ENCODE results near the gene TMEM79.
"Not testable (repeated sequence)": the region's sequence is repeated elsewhere in the genome, so short reads cannot be mapped to it uniquely, and the experiment has no call there.

TMEM79 gene

GRCh38 chr1:156308078-156308477 lies 24.0 kb downstream of the TMEM79 start:
- Mint-ChIP-seq H3K27me3 (ENCODE audit: low read depth) (no peaks in the 10 kb centered on the region), H3K4me3 (no peak overlapping the region), H3K9me3 (no peaks in the 10 kb centered on the region), H3K36me3 (ENCODE audit: low read depth) (peaks cover 34% of the 10 kb centered on the region), H3K4me1 (ENCODE audit: low read depth) (no peaks in the 10 kb centered on the region), H3K27ac (no peak overlapping the region)

- H3K4me3 Mint-ChIP-seq: no peak overlapping the region
- H3K27ac Mint-ChIP-seq: no peak overlapping the region
- peaks cover 52% of the 10 kb centered on the region for H3K36me3 Mint-ChIP-seq (ENCODE audit: low read depth)
- H3K27me3 Mint-ChIP-seq (ENCODE audit: low read depth): no peaks in the 10 kb centered on the region
- H3K4me1 Mint-ChIP-seq (ENCODE audit: low read depth): no peaks in the 10 kb centered on the region
- no peaks in the 10 kb centered on the region for H3K9me3 Mint-ChIP-seq
These were observed 26.8 kb downstream of the TMEM79 start for GRCh38 chr1:156310962-156311361.

GRCh38 chr1:156316909-156317308 lies 32.8 kb downstream of the TMEM79 start:
- no peaks in the 10 kb centered on the region for H3K9me3 Mint-ChIP-seq
- peaks cover 59% of the 10 kb centered on the region for H3K36me3 Mint-ChIP-seq (ENCODE audit: low read depth)
- H3K27ac Mint-ChIP-seq: no peak overlapping the region
- H3K27me3 Mint-ChIP-seq (ENCODE audit: low read depth): no peaks in the 10 kb centered on the region
- no peak overlapping the region for H3K4me3 Mint-ChIP-seq
- H3K4me1 Mint-ChIP-seq (ENCODE audit: low read depth): peaks cover 2% of the 10 kb centered on the region

- Mint-ChIP-seq H3K4me3 (no peak overlapping the region), H3K36me3 (ENCODE audit: low read depth) (peaks cover 46% of the 10 kb centered on the region), H3K27me3 (ENCODE audit: low read depth) (no peaks in the 10 kb centered on the region), H3K9me3 (no peaks in the 10 kb centered on the region), H3K27ac (no peak overlapping the region), H3K4me1 (ENCODE audit: low read depth) (peaks cover 2% of the 10 kb centered on the region)
These were observed 35.5 kb downstream of the TMEM79 start for GRCh38 chr1:156319664-156320063.

GRCh38 chr1:156320560-156320959 lies 36.4 kb downstream of the TMEM79 start:
- Mint-ChIP-seq H3K27me3 (ENCODE audit: low read depth) (no peaks in the 10 kb centered on the region), H3K4me3 (no peak overlapping the region), H3K27ac (no peak overlapping the region), H3K9me3 (no peaks in the 10 kb centered on the region), H3K36me3 (ENCODE audit: low read depth) (peaks cover 46% of the 10 kb centered on the region), H3K4me1 (ENCODE audit: low read depth) (peaks cover 2% of the 10 kb centered on the region)

GRCh38 chr1:156323179-156323578 lies 39.1 kb downstream of the TMEM79 start:
- H3K27ac Mint-ChIP-seq; H3K4me3 Mint-ChIP-seq; H3K9me3 Mint-ChIP-seq; H3K27me3 Mint-ChIP-seq (ENCODE audit: low read depth); H3K4me1 Mint-ChIP-seq (ENCODE audit: low read depth): not testable (repeated sequence)
- peaks cover 29% of the 10 kb centered on the region for H3K36me3 Mint-ChIP-seq (ENCODE audit: low read depth)

- H3K27me3 Mint-ChIP-seq (ENCODE audit: low read depth): no peaks in the 10 kb centered on the region
- H3K36me3 Mint-ChIP-seq (ENCODE audit: low read depth): peaks cover 25% of the 10 kb centered on the region
- no peaks in the 10 kb centered on the region for H3K9me3 Mint-ChIP-seq
- H3K4me3 Mint-ChIP-seq: peak overlapping the region; percentile 94
- H3K4me1 Mint-ChIP-seq (ENCODE audit: low read depth): peaks cover 25% of the 10 kb centered on the region
- no peak overlapping the region for H3K27ac Mint-ChIP-seq
These were observed 52.1 kb downstream of the TMEM79 start for GRCh38 chr1:156336242-156336641.

GRCh38 chr1:156337052-156337887 lies 53.1 kb downstream of the TMEM79 start:
- Mint-ChIP-seq H3K4me3 (peak overlapping the region; percentile 94), H3K9me3 (no peaks in the 10 kb centered on the region), H3K27ac (peak overlapping the region; percentile 98), H3K36me3 (ENCODE audit: low read depth) (peaks cover 20% of the 10 kb centered on the region), H3K27me3 (ENCODE audit: low read depth) (no peaks in the 10 kb centered on the region), H3K4me1 (ENCODE audit: low read depth) (peaks cover 25% of the 10 kb centered on the region)

GRCh38 chr1:156337888-156338179 lies 53.7 kb downstream of the TMEM79 start:
- H3K36me3 Mint-ChIP-seq (ENCODE audit: low read depth): peaks cover 20% of the 10 kb centered on the region
- H3K4me3 Mint-ChIP-seq: peak overlapping the region; percentile 94
- H3K9me3 Mint-ChIP-seq: no peaks in the 10 kb centered on the region
- no peaks in the 10 kb centered on the region for H3K27me3 Mint-ChIP-seq (ENCODE audit: low read depth)
- peak overlapping the region; percentile 98 for H3K27ac Mint-ChIP-seq
- peaks cover 25% of the 10 kb centered on the region for H3K4me1 Mint-ChIP-seq (ENCODE audit: low read depth)

- Mint-ChIP-seq H3K4me3 (peak within 1 kb of the TSS; percentile 94), H3K9me3 (no peaks in the 10 kb centered on the region), H3K36me3 (ENCODE audit: low read depth) (peaks cover 20% of the 10 kb centered on the region), H3K4me1 (ENCODE audit: low read depth) (peaks cover 25% of the 10 kb centered on the region), H3K27me3 (ENCODE audit: low read depth) (peaks cover 5% of the 10 kb centered on the region), H3K27ac (peak within 1 kb of the TSS; percentile 98)
These were observed 54.3 kb downstream of the TMEM79 start, which contains the start of the genes CCT3 and TSACC for GRCh38 chr1:156338180-156338976. Gene CCT3, minus strand, starts transcription at chr1:156338292. Its CDS starts 108 bp downstream, at chr1:156338184. Gene TSACC, plus strand, starts transcription at chr1:156338526. Its CDS starts 1,232 bp downstream, at chr1:156339758.

All from T-helper 1 cell treated with Interleukin-12 subunit alpha and Interleukin-12 subunit beta and Interleukin-4 antibody, amounts not matched to agents 30 μg/mL and 1 μg/mL, for 36 hours (primary cell).